GM12801 (cell line): Measurements from ENCODE around the gene ZFPM1.

ENCODE experiments used
- CTCF ChIP-seq: IDR thresholded peaks from one replicate; pipeline ENCODE4 v1.5.1; 2011; ENCODE audit warnings: control low read depth; ENCODE audit not compliant: insufficient read length; ENCODE audit errors: extremely low read depth

Gene ZFPM1

GRCh38 chr16:88537859-88538258 lies 84.8 kb downstream of the ZFPM1 start:
- TF ChIP-seq CTCF: no peak

GRCh38 chr16:88538366-88539060 lies 85.4 kb downstream of the ZFPM1 start:
- TF ChIP-seq CTCF: no peak

GRCh38 chr16:88539261-88539651 lies 86.2 kb downstream of the ZFPM1 start:
- no peak for TF ChIP-seq CTCF

GRCh38 chr16:88539652-88540345 lies 86.7 kb downstream of the ZFPM1 start:
- no peak for TF ChIP-seq CTCF

GRCh38 chr16:88540346-88540977 lies 87.4 kb downstream of the ZFPM1 start:
- no peak for TF ChIP-seq CTCF

GRCh38 chr16:88541831-88542616 lies 88.9 kb downstream of the ZFPM1 start:
- TF ChIP-seq CTCF: no peak

- TF ChIP-seq CTCF: no peak
Measured at GRCh38 chr16:88543230-88543813, 90.2 kb downstream of the ZFPM1 start.
